Measurements from ENCODE around the gene NDOR1.
"Not testable (repeated sequence)": the region's sequence is repeated elsewhere in the genome, so short reads cannot be mapped to it uniquely, and the experiment has no call there.

Gene NDOR1

DNA sequence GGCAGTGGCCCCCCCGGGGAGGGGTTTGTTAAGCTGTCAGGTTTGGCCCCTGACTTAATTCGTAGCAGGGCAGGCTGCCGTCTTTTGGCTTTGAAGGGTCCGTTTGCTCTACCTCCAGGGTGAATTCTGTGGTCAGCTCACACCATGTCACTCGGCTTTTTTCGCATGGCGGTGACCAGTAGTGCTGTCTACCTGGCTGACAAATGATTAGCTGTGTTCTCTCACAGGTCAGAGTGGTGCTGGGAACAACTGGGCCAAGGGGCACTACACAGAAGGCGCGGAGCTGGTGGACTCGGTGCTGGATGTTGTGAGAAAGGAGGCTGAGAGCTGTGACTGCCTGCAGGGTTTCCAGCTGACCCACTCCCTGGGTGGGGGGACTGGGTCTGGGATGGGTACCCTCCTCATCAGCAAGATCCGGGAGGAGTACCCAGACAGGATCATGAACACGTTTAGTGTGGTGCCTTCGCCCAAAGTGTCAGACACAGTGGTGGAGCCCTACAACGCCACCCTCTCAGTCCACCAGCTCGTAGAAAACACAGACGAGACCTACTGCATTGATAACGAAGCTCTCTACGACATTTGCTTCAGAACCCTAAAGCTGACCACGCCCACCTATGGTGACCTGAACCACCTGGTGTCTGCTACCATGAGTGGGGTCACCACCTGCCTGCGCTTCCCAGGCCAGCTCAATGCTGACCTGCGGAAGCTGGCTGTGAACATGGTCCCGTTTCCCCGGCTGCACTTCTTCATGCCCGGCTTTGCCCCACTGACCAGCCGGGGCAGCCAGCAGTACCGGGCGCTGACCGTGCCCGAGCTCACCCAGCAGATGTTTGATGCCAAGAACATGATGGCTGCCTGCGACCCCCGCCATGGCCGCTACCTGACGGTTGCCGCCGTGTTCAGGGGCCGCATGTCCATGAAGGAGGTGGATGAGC lies 37.0 kb downstream of the NDOR1 start:
- TF ChIP-seq, protein P1, sequence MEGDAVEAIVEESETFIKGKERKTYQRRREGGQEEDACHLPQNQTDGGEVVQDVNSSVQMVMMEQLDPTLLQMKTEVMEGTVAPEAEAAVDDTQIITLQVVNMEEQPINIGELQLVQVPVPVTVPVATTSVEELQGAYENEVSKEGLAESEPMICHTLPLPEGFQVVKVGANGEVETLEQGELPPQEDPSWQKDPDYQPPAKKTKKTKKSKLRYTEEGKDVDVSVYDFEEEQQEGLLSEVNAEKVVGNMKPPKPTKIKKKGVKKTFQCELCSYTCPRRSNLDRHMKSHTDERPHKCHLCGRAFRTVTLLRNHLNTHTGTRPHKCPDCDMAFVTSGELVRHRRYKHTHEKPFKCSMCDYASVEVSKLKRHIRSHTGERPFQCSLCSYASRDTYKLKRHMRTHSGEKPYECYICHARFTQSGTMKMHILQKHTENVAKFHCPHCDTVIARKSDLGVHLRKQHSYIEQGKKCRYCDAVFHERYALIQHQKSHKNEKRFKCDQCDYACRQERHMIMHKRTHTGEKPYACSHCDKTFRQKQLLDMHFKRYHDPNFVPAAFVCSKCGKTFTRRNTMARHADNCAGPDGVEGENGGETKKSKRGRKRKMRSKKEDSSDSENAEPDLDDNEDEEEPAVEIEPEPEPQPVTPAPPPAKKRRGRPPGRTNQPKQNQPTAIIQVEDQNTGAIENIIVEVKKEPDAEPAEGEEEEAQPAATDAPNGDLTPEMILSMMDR (conservative IDR thresholded peaks at IDR 0.05; ENCODE audit: control insufficient read depth, insufficient read depth, low read depth, low read length), result no peak
- H3K4me3 ChIP-seq (ENCODE audit: control insufficient read depth, low read depth, low read length), result peak overlapping the region; percentile 84
- no peak for DNase-seq (ENCODE audit: low read depth)

DNA sequence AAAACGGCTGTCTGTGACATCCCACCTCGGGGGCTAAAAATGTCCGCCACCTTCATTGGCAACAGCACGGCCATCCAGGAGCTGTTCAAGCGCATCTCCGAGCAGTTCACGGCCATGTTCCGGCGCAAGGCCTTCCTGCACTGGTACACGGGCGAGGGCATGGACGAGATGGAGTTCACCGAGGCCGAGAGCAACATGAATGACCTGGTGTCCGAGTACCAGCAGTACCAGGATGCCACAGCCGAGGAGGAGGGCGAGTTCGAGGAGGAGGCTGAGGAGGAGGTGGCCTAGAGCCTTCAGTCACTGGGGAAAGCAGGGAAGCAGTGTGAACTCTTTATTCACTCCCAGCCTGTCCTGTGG lies 37.7 kb downstream of the NDOR1 start:
- not testable (repeated sequence) for DNase-seq (ENCODE audit: low read depth); H3K4me3 ChIP-seq (ENCODE audit: control insufficient read depth, low read depth, low read length)

DNA sequence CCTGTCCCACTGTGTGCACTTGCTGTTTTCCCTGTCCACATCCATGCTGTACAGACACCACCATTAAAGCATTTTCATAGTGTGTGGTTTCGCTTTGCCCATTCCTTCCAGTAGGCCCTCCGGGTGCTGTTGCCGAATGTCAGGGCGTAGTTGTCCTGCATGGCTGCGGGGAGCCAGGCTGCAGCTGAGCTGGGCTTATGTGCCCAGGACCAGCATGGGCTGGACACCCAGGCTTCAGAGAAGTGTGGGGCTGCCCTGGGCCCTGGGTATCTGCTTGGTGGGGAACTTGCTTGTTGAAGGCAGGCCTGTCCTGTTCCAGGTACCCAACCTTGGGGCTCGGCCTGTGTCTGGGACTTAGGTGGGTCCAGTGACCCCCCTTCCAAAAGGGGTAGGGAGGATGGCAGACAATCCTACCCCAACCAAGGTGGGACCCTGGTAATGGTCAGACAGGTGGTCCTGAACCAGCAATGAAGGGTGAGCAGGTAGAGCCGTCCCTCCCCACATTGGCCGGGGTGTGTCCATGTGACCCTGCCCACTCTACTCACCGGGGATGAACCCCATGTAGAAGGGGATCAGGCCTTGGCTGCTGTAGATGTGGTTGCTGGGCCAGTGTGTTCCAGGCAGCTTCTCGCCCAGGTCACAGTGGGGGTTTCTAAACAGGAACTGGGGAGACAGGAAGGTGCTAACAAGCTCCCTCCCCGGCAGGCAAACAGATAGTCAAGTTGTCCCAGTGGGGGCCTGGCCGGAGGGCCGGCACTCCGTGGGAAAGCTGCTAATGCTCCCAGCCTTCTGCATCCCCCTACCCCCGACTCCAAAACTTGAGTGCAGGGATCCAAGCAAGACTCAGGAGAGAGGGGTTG lies 38.4 kb downstream of the NDOR1 start:
- TF ChIP-seq, protein P1 (conservative IDR thresholded peaks at IDR 0.05; ENCODE audit: control insufficient read depth, insufficient read depth, low read depth, low read length), result no peak
- no peak for DNase-seq (ENCODE audit: low read depth)

DNA sequence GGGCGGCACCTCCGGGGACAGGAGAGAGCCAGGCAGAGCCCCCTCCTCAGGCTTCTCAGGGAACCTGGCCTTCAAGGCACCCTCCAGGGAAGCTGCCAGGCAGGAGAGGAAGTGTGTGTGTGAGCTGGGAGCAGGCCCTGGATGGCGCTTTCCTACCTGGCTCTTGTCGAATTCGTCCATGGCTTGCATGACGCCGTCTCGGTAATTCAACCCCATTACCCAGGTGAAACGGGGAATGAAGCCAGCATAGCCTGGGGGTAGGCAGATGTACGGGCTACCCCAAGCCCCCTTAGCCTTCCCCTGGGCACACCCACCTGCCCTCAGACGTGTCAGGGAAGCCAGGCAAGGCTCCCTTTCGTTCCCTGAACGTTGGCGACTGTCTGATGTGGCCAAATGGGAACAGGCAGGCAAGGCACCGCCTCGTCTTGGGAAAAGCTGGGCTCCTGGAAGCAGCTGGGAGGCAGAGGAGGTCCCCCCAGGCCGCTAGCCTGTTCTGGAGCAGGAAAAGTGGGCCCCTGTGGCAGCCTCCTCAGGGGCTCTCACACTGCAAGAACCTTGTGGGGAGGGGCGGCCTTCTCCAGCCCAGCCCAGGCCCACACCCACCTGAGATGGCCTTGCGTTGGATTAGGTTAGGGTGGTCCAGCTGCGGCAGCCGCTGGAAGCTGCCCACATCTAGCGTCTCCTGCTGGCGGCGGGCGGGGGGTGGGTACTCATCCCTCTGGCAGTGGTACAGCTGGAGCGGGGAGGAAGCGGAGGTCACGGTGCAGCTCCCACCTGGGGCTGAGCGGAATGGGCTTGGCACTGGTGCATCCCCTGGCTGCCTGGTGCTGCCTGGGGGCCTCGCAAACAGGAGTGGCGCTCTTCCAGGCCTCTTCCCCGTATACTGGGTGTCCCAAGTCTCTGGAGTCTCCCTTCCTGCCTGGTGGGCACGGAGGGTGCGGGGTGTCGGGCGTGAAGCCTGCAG lies 39.3 kb downstream of the NDOR1 start:
- no peak for DNase-seq (ENCODE audit: low read depth)
- TF ChIP-seq, protein P1 (conservative IDR thresholded peaks at IDR 0.05; ENCODE audit: control insufficient read depth, insufficient read depth, low read depth, low read length), result no peak

More for the DNA sequence above, 38.4 kb downstream of the NDOR1 start:
- H3K4me3 ChIP-seq (ENCODE audit: control insufficient read depth, low read depth, low read length), result no peak overlapping the region

DNA sequence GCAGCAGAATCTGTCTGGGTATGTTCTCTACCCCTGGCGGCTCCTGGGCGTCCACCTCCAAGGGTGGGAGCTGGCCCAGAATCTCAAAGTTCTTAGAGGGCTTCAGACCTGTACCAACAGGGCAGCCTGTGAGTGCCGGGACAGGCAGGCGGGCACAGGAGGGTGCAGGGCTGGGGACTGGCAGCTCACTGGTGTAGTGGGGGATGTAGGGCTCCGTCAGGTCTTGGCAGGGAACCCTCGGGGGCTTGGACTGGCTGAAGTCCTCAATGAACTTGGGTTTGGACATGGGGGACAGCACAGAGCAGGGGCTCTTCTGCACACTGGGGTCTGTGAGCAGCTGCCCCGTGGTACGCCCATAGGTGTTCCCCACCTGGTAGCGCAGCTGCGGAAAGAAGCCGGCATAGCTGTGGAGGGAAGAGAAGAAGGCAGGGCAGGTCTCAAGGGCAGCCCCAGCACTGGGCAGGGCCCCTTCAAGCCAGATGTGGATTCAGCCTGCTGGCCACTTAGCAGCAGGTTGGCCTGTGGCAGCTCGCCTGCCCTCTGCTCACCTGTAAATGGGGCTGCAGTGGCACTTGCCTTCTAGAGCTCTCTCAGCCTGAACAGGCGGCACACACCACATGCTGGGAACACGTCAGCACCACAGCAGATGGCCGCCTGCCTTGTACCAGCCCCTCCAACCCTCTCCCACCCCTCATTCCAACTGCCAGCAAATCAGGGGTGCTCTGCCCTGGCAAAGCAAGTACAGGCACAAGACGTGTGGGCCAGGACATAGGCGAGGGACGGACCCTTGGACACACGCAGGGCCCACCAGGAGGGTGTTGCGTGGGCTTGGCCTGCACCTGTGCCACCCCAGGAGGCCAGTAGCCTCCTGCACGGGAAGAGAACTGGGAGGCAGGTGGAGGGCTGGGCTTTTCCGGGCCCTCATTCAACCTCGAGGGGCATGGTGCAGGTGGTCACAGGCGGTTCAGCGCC lies 40.2 kb downstream of the NDOR1 start:
- TF ChIP-seq, protein P1 (conservative IDR thresholded peaks at IDR 0.05; ENCODE audit: control insufficient read depth, insufficient read depth, low read depth, low read length), result no peak
- DNase-seq (ENCODE audit: low read depth), result no peak
- H3K4me3 ChIP-seq (ENCODE audit: control insufficient read depth, low read depth, low read length), result no peak overlapping the region

More for the DNA sequence above, 39.3 kb downstream of the NDOR1 start:
- no peak overlapping the region for H3K4me3 ChIP-seq (ENCODE audit: control insufficient read depth, low read depth, low read length)
